IMR-90 (cell line): Measurements from ENCODE around the gene AJUBA. TPM values are rescaled to one million over a fixed set of nuclear protein-coding genes. Genes with fewer than 3 reads are reported as not detected.

ENCODE experiments used
- ATAC-seq: fragments of 200-7000 bp; cut with Tn5 transposase; 2 replicates; pipeline ENCODE4 v1.9.1; 2020; ENCODE audit warnings: low read depth, mild to moderate bottlenecking, moderate library complexity
- BruUV-seq: library from RNA; stranded (reverse); fragments of 400-500 nt; replicated peaks from 2 replicates; lab custom pipeline; 2021; lab: Mats Ljungman, UMichigan
- CTCF ChIA-PET: fragments of 300-600 bp; formaldehyde crosslinking; extraction: SDS; loops from one replicate; lab custom pipeline; 2021; ENCODE audit warnings: antibody characterized with exemption; lab: Yijun Ruan, JAX
- POLR2A ChIA-PET: fragments of 300-600 bp; sonication (Branson Sonifier 250); formaldehyde crosslinking; loops from one replicate; lab custom pipeline; 2022; ENCODE audit warnings: antibody characterized with exemption; ENCODE audit not compliant: unreplicated experiment; lab: Charles Lee
- DNase-seq: peaks from one replicate; pipeline ENCODE4 v3.0.0; 2013
- H2AFZ ChIP-seq: replicated peaks from 2 replicates; pipeline ENCODE3; 2013; ENCODE audit warnings: low read length, mild to moderate bottlenecking; ENCODE audit not compliant: poor library complexity
- H2AK5ac ChIP-seq: 2 replicates; pipeline ENCODE4 v1.6.1; 2013; ENCODE audit warnings: low read depth, low read length, inconsistent platforms
- H2AK9ac ChIP-seq: replicated peaks from 2 replicates; pipeline ENCODE3; 2013; ENCODE audit warnings: mild to moderate bottlenecking, low read depth, low read length, moderate library complexity; ENCODE audit not compliant: poor library complexity
- H2BK120ac ChIP-seq: 2 replicates; pipeline ENCODE4 v1.6.1; 2013; ENCODE audit warnings: low read depth, low read length, inconsistent platforms
- H2BK15ac ChIP-seq: 3 replicates; pipeline ENCODE4 v1.6.1; 2013; ENCODE audit warnings: low read depth, low read length, inconsistent platforms
- H2BK20ac ChIP-seq: 2 replicates; pipeline ENCODE4 v1.6.1; 2013; ENCODE audit warnings: low read depth, mild to moderate bottlenecking, inconsistent platforms, low read length, moderate library complexity
- H2BK5ac ChIP-seq: 2 replicates; pipeline ENCODE4 v1.6.1; 2013; ENCODE audit warnings: mild to moderate bottlenecking, low read depth, low read length, inconsistent platforms; ENCODE audit not compliant: poor library complexity, severe bottlenecking
- H3K14ac ChIP-seq: replicated peaks from 2 replicates; pipeline ENCODE4 v1.6.1; 2013; ENCODE audit warnings: low read depth, low read length, inconsistent platforms
- H3K18ac ChIP-seq: 2 replicates; pipeline ENCODE4 v1.6.1; 2013; ENCODE audit warnings: low read depth, low read length, control low read depth
- H3K23ac ChIP-seq: 2 replicates; pipeline ENCODE4 v1.6.1; 2013; ENCODE audit warnings: low read depth, low read length, inconsistent platforms
- H3K27ac ChIP-seq: 2 replicates; pipeline ENCODE4 v1.5.1; 2013; ENCODE audit warnings: mild to moderate bottlenecking, control low read depth, low read length; ENCODE audit not compliant: insufficient read depth
- H3K27me3 ChIP-seq: 2 replicates; pipeline ENCODE4 v1.6.1; 2013; ENCODE audit warnings: low read length; ENCODE audit not compliant: control insufficient read depth, insufficient read depth
- H3K36me3 ChIP-seq: 2 replicates; pipeline ENCODE4 v1.6.1; 2013; ENCODE audit warnings: low read length, mixed read lengths; ENCODE audit not compliant: control insufficient read depth, insufficient read depth
- H3K4ac ChIP-seq: 2 replicates; pipeline ENCODE4 v1.6.1; 2013; ENCODE audit warnings: low read depth, low read length, inconsistent platforms
- H3K4me1 ChIP-seq: 2 replicates; pipeline ENCODE4 v1.6.1; 2013; ENCODE audit warnings: low read length, mixed read lengths; ENCODE audit not compliant: control insufficient read depth, insufficient read depth
- H3K4me2 ChIP-seq: 2 replicates; pipeline ENCODE4 v1.6.1; 2013; ENCODE audit warnings: low read depth, mild to moderate bottlenecking, control low read depth, low read length, moderate library complexity
- H3K4me3 ChIP-seq: 2 replicates; pipeline ENCODE4 v1.5.1; 2013; ENCODE audit warnings: low read depth, mild to moderate bottlenecking, control low read depth, low read length, moderate library complexity; ENCODE audit not compliant: insufficient read depth
- H3K56ac ChIP-seq: 2 replicates; pipeline ENCODE4 v1.6.1; 2013; ENCODE audit warnings: low read length, inconsistent platforms; ENCODE audit not compliant: insufficient read depth; ENCODE audit errors: extremely low read depth
- H3K79me1 ChIP-seq, 2 experiments: 2 replicates each; pipeline ENCODE4 v1.6.1; 2013; ENCODE audit warnings: low read length in 2 of 2, inconsistent platforms in 1 of 2, low read depth in 1 of 2
- H3K9ac ChIP-seq: 2 replicates; pipeline ENCODE4 v1.6.1; 2013; ENCODE audit warnings: low read depth, low read length, control low read depth
- H3K9me1 ChIP-seq: 2 replicates; pipeline ENCODE4 v1.6.1; 2013; ENCODE audit warnings: low read length, inconsistent platforms; ENCODE audit not compliant: insufficient read depth
- H3K9me3 ChIP-seq: 2 replicates; pipeline ENCODE4 v1.6.1; 2013; ENCODE audit warnings: low read length; ENCODE audit not compliant: control insufficient read depth, insufficient read depth
- H4K20me1 ChIP-seq: 2 replicates; pipeline ENCODE4 v1.6.1; 2013; ENCODE audit warnings: low read length, inconsistent platforms; ENCODE audit not compliant: insufficient read depth
- H4K5ac ChIP-seq: 2 replicates; pipeline ENCODE4 v1.6.1; 2013; ENCODE audit warnings: mild to moderate bottlenecking, low read depth, low read length, control low read depth
- H4K8ac ChIP-seq, 2 experiments: 2 replicates each; pipeline ENCODE4 v1.6.1; 2013; ENCODE audit warnings: low read depth in 2 of 2, low read length in 2 of 2, control low read depth in 1 of 2, inconsistent platforms in 1 of 2
- H4K91ac ChIP-seq: 2 replicates; pipeline ENCODE4 v1.6.1; 2013; ENCODE audit warnings: low read depth, low read length, inconsistent platforms; ENCODE audit not compliant: insufficient read depth
- BHLHE40 ChIP-seq: fragments of 150-350 bp; IDR thresholded peaks from 2 replicates; pipeline ENCODE4 v1.6.1; 2016; ENCODE audit warnings: mild to moderate bottlenecking, low read depth, low read length
- CEBPB ChIP-seq: IDR thresholded peaks from 2 replicates; pipeline ENCODE4 v1.6.1; 2012; ENCODE audit warnings: low read depth, low read length, improper control_type of control experiment
- CHD1 ChIP-seq: IDR thresholded peaks from 2 replicates; pipeline ENCODE4 v1.6.1; 2012; ENCODE audit warnings: low read depth, low read length, improper control_type of control experiment
- FOS ChIP-seq: fragments of 150-350 bp; IDR thresholded peaks from 2 replicates; pipeline ENCODE4 v1.6.1; 2016; ENCODE audit warnings: low read depth, low read length
- MAFK ChIP-seq: IDR thresholded peaks from 2 replicates; pipeline ENCODE4 v1.6.1; 2012; ENCODE audit warnings: low read depth, low read length, improper control_type of control experiment
- MAZ ChIP-seq: IDR thresholded peaks from 2 replicates; pipeline ENCODE4 v1.6.1; 2012; ENCODE audit warnings: low read depth, mild to moderate bottlenecking, low read length, improper control_type of control experiment, moderate library complexity, borderline replicate concordance
- MXI1 ChIP-seq: IDR thresholded peaks from 2 replicates; pipeline ENCODE4 v1.6.1; 2012; ENCODE audit warnings: low read depth, mild to moderate bottlenecking, low read length, moderate library complexity, borderline replicate concordance
- NFE2L2 ChIP-seq: fragments of 150-350 bp; IDR thresholded peaks from 2 replicates; pipeline ENCODE4 v1.6.1; 2016; ENCODE audit warnings: low read depth, mild to moderate bottlenecking, low read length
- POLR2A ChIP-seq: IDR thresholded peaks from 2 replicates; pipeline ENCODE4 v1.6.1; 2012; ENCODE audit warnings: mild to moderate bottlenecking, low read depth, low read length
- RAD21 ChIP-seq: IDR thresholded peaks from 2 replicates; pipeline ENCODE4 v1.6.1; 2012; ENCODE audit warnings: low read length, improper control_type of control experiment
- RCOR1 ChIP-seq: IDR thresholded peaks from 2 replicates; pipeline ENCODE4 v1.6.1; 2012; ENCODE audit warnings: mild to moderate bottlenecking, low read length, improper control_type of control experiment; ENCODE audit not compliant: insufficient replicate concordance
- RFX5 ChIP-seq: IDR thresholded peaks from 2 replicates; pipeline ENCODE4 v1.8.0; 2012; ENCODE audit warnings: low read depth, mild to moderate bottlenecking, low read length, moderate library complexity
- SMC3 ChIP-seq: fragments of 150-350 bp; IDR thresholded peaks from 2 replicates; pipeline ENCODE4 v1.6.1; 2016; ENCODE audit warnings: low read depth, mild to moderate bottlenecking, antibody characterized with exemption, low read length, moderate library complexity
- whole genome bisulfite sequencing, 2 experiments: methylation state at CpG; one replicate each; pipeline versions ENCODE4 v1.1.5 to v1.1.7; 2013; ENCODE audit warnings: missing lambda C conversion rate in 2 of 2; ENCODE audit not compliant: insufficient read length in 1 of 2; ENCODE audit errors: extremely low coverage in 2 of 2; 5-methylcytosine and 5-hydroxymethylcytosine counted together
- dilution Hi-C: fragments of 300-500 bp; cut with HindIII; formaldehyde crosslinking; loops from one replicate; pipeline ENCODE4 v1.14.3; 2018; ENCODE audit warnings: low sequenced_read_pairs; ENCODE audit not compliant: unreplicated experiment
- in situ Hi-C: fragments of 300-500 bp; cut with MboI; formaldehyde crosslinking; loops from 3 replicates; pipeline ENCODE4 v1.14.3; 2019; ENCODE audit warnings: low sequenced_read_pairs, inconsistent platforms, mixed read lengths
- intact Hi-C: fragments of 100-400 bp; cut with micrococcal nuclease; formaldehyde crosslinking; loops from 2 replicates; pipeline ENCODE4 v1.10.0; 2022
- polyA plus RNA-seq, 3 experiments: library from polyadenylated mRNA; depleted of rRNA; stranded (reverse); fragments of >200 nt; gene quantifications; 2 replicates each; pipeline ENCODE4 v1.2.3, GENCODE V29; 2012; ENCODE audit warnings: low replicate concordance in 1 of 3
- total RNA-seq: library from RNA; depleted of rRNA; stranded (reverse); fragments of >200 nt; gene quantifications from 2 replicates; pipeline ENCODE4 v1.2.3, GENCODE V29; 2012
- TF ChIP-seq, protein P1 (sequence below): conservative IDR thresholded peaks from 2 replicates; pipeline ENCODE4 v1.5.1; 2012; ENCODE audit warnings: mild to moderate bottlenecking, low read depth, low read length, improper control_type of control experiment
- TF ChIP-seq, protein P2 (sequence below): fragments of 150-350 bp; IDR thresholded peaks from 2 replicates; pipeline ENCODE4 v1.6.1; 2016; ENCODE audit warnings: low read depth, mild to moderate bottlenecking, low read length, moderate library complexity, borderline replicate concordance
- TF ChIP-seq, protein P3 (sequence below): fragments of 150-350 bp; IDR thresholded peaks from 2 replicates; pipeline ENCODE4 v1.6.1; 2017; ENCODE audit warnings: mild to moderate bottlenecking, antibody characterized with exemption, low read length, low read depth

The AJUBA gene
- total and polyA plus RNA-seq, 2 of the 4 experiments (the other 2 are of a cell fraction), result 46.4 to 67.6 TPM

DNA sequence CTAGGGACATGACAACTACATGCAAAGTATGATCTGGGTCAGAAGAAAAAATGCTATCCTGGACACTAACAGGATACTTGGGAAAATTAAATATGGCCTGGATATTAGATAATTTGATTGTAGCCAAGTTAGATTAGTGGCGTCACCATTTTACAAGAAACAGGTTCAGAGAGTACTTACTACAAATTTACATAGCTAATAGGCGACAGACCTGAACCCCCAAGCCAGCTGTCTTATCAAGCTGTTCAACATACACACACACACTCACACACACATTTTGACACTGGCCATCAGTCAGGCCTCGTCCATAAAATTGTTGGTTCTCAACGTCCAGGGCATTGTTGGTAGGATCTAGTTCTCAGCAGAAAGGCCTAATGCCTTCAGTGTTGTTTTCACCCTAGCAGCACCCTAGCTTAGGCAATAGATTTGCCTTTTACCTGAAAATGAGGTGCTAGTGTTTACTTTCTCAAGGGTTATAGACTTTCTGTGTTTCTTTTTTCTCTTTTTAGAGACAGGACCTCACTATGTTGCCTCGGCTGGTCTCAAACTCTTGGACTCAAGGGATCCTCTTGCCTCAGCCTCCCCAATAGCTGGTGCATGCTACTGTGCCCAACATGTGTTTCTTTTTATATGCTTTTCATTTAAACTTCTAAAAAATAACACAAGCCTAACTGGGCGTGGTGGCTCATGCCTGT is 30.9 kb upstream of the AJUBA start:
- H3K56ac ChIP-seq, result no peak overlapping the region
- no peak overlapping the region for H3K23ac ChIP-seq
- no peak overlapping the region for H2BK120ac ChIP-seq
- ATAC-seq (no peak), DNase-seq (no peak)
- no peak overlapping the region for H4K8ac ChIP-seq
- H3K4me1 ChIP-seq, result peaks cover 2% of the 10 kb centered on the region; the same call in 1 of the 2 replicates
- H3K4me3 ChIP-seq, result no peak overlapping the region
- H2AK9ac ChIP-seq, result no peak overlapping the region
- H3K36me3 ChIP-seq, result no peaks in the 10 kb centered on the region
- no peak overlapping the region for H4K91ac ChIP-seq
- no peak overlapping the region for H3K18ac ChIP-seq
- intact Hi-C loops, result no loop called here
- TF ChIP-seq RCOR1 (no peak), CEBPB (no peak), MXI1 (no peak), SMC3 (no peak), NFE2L2 (no peak), BHLHE40 (no peak), RFX5 (no peak), MAFK (no peak), POLR2A (no peak), FOS (no peak), CHD1 (no peak), RAD21 (no peak), MAZ (no peak)
- TF ChIP-seq, protein P1, sequence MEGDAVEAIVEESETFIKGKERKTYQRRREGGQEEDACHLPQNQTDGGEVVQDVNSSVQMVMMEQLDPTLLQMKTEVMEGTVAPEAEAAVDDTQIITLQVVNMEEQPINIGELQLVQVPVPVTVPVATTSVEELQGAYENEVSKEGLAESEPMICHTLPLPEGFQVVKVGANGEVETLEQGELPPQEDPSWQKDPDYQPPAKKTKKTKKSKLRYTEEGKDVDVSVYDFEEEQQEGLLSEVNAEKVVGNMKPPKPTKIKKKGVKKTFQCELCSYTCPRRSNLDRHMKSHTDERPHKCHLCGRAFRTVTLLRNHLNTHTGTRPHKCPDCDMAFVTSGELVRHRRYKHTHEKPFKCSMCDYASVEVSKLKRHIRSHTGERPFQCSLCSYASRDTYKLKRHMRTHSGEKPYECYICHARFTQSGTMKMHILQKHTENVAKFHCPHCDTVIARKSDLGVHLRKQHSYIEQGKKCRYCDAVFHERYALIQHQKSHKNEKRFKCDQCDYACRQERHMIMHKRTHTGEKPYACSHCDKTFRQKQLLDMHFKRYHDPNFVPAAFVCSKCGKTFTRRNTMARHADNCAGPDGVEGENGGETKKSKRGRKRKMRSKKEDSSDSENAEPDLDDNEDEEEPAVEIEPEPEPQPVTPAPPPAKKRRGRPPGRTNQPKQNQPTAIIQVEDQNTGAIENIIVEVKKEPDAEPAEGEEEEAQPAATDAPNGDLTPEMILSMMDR, result no peak
- TF ChIP-seq, protein P2, sequence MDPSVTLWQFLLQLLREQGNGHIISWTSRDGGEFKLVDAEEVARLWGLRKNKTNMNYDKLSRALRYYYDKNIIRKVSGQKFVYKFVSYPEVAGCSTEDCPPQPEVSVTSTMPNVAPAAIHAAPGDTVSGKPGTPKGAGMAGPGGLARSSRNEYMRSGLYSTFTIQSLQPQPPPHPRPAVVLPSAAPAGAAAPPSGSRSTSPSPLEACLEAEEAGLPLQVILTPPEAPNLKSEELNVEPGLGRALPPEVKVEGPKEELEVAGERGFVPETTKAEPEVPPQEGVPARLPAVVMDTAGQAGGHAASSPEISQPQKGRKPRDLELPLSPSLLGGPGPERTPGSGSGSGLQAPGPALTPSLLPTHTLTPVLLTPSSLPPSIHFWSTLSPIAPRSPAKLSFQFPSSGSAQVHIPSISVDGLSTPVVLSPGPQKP, result no peak
- TF ChIP-seq, protein P3, sequence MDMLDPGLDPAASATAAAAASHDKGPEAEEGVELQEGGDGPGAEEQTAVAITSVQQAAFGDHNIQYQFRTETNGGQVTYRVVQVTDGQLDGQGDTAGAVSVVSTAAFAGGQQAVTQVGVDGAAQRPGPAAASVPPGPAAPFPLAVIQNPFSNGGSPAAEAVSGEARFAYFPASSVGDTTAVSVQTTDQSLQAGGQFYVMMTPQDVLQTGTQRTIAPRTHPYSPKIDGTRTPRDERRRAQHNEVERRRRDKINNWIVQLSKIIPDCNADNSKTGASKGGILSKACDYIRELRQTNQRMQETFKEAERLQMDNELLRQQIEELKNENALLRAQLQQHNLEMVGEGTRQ, result no peak
- H3K4me2 ChIP-seq, result no peak overlapping the region
- no peak overlapping the region for H2BK20ac ChIP-seq
- H2AFZ ChIP-seq, result no peak overlapping the region
- H3K27me3 ChIP-seq, result no peaks in the 10 kb centered on the region
- ChIA-PET POLR2A (no interaction called here), CTCF (no interaction called here)
- no peak overlapping the region for H3K27ac ChIP-seq
- H2BK5ac ChIP-seq, result no peak overlapping the region
- in situ Hi-C loops, result no loop called here
- no peaks in the 10 kb centered on the region for H3K9me3 ChIP-seq
- no peak overlapping the region for H3K14ac ChIP-seq
- no peak overlapping the region for H2AK5ac ChIP-seq
- no peak overlapping the region for H3K4ac ChIP-seq
- no peak overlapping the region for H3K9ac ChIP-seq
- BruUV-seq, result no TSS peak
- 63% methylated on average over 3 of the region's 6 CpGs; no CpG with 5 or more reads in 1 of the 2 experiments for WGBS, 2 experiments
- H2BK15ac ChIP-seq, result no peak overlapping the region
- no peaks in the 10 kb centered on the region for H4K20me1 ChIP-seq
- dilution Hi-C loops, result no loop called here
- no peaks in the 10 kb centered on the region; a peak in 1 of 4 replicates for H3K79me1 ChIP-seq
- H4K5ac ChIP-seq, result no peak overlapping the region
- H3K9me1 ChIP-seq, result 0 out of 2 replicates have a peak, but pooled peaks cover 3% of the 10 kb centered on the region
